H9 (cell line): ENCODE measurements around the gene PHF20. TPM values are rescaled to one million over a fixed set of nuclear protein-coding genes. Genes with fewer than 3 reads are reported as not detected.

Experiments
- DNase-seq: peaks from one replicate; pipeline ENCODE4 v3.0.0-alpha.2; 2017
- H2AFZ ChIP-seq: one replicate; pipeline ENCODE4 v1.6.1; 2013; ENCODE audit warnings: mild to moderate bottlenecking, low read length, control low read depth, moderate library complexity
- H2AK5ac ChIP-seq: 2 replicates; pipeline ENCODE4 v1.6.1; 2013; ENCODE audit warnings: low read length, control low read depth, mixed read lengths; ENCODE audit not compliant: insufficient read length
- H2BK120ac ChIP-seq: one replicate; pipeline ENCODE4 v1.6.1; 2013; ENCODE audit warnings: low read depth, mild to moderate bottlenecking, low read length, control low read depth, inconsistent platforms; ENCODE audit not compliant: poor library complexity, severe bottlenecking
- H2BK12ac ChIP-seq: 2 replicates; pipeline ENCODE4 v1.6.1; 2013; ENCODE audit warnings: low read length, control low read depth, mixed read lengths, low read depth; ENCODE audit not compliant: insufficient read length
- H2BK15ac ChIP-seq: 2 replicates; pipeline ENCODE4 v1.6.1; 2013; ENCODE audit warnings: low read depth, low read length, control low read depth
- H2BK20ac ChIP-seq: one replicate; pipeline ENCODE4 v1.6.1; 2013; ENCODE audit warnings: low read depth, mild to moderate bottlenecking, low read length, control low read depth, inconsistent platforms; ENCODE audit not compliant: poor library complexity, severe bottlenecking
- H2BK5ac ChIP-seq: 2 replicates; pipeline ENCODE4 v1.6.1; 2013; ENCODE audit warnings: low read length, control low read depth, mixed read lengths; ENCODE audit not compliant: insufficient read length
- H3K14ac ChIP-seq: 2 replicates; pipeline ENCODE4 v1.6.1; 2013; ENCODE audit warnings: low read length, control low read depth; ENCODE audit not compliant: insufficient read depth
- H3K18ac ChIP-seq: 2 replicates; pipeline ENCODE4 v1.6.1; 2013; ENCODE audit warnings: low read depth, mild to moderate bottlenecking, mixed read lengths, low read length, control low read depth; ENCODE audit not compliant: insufficient read length
- H3K23ac ChIP-seq: 2 replicates; pipeline ENCODE4 v1.6.1; 2013; ENCODE audit warnings: low read length, control low read depth, mixed read lengths, low read depth; ENCODE audit not compliant: insufficient read length
- H3K23me2 ChIP-seq: 2 replicates; pipeline ENCODE4 v1.6.1; 2013; ENCODE audit warnings: low read depth, mild to moderate bottlenecking, mixed read lengths, low read length, control low read depth; ENCODE audit not compliant: insufficient read length, poor library complexity, severe bottlenecking
- H3K27ac ChIP-seq: 2 replicates; pipeline ENCODE4 v1.5.1; 2013; ENCODE audit warnings: low read length, control low read depth, mixed read lengths, low read depth; ENCODE audit not compliant: insufficient read length
- H3K27me3 ChIP-seq: 2 replicates; pipeline ENCODE4 v1.6.1; 2013; ENCODE audit warnings: low read length, control low read depth, inconsistent platforms; ENCODE audit not compliant: insufficient read depth
- H3K4ac ChIP-seq: 2 replicates; pipeline ENCODE4 v1.6.1; 2013; ENCODE audit warnings: low read depth, mild to moderate bottlenecking, control low read depth, inconsistent platforms, low read length, moderate library complexity
- H3K4me1 ChIP-seq: 2 replicates; pipeline ENCODE4 v1.6.1; 2013; ENCODE audit warnings: low read length, control low read depth, inconsistent platforms; ENCODE audit not compliant: insufficient read depth
- H3K4me2 ChIP-seq: 2 replicates; pipeline ENCODE4 v1.6.1; 2013; ENCODE audit warnings: low read length, control low read depth, mixed read lengths; ENCODE audit not compliant: insufficient read length, insufficient read depth
- H3K56ac ChIP-seq: 2 replicates; pipeline ENCODE4 v1.6.1; 2013; ENCODE audit warnings: low read depth, mild to moderate bottlenecking, mixed read lengths, low read length, control low read depth; ENCODE audit not compliant: insufficient read length
- H3K79me1 ChIP-seq: 2 replicates; pipeline ENCODE4 v1.6.1; 2013; ENCODE audit warnings: low read depth, mild to moderate bottlenecking, moderate library complexity, low read length, control low read depth, inconsistent platforms; ENCODE audit not compliant: insufficient read depth, poor library complexity, severe bottlenecking
- H3K79me2 ChIP-seq: 2 replicates; pipeline ENCODE4 v1.6.1; 2013; ENCODE audit warnings: low read length, control low read depth, inconsistent platforms; ENCODE audit not compliant: insufficient read depth
- H3K9ac ChIP-seq: 2 replicates; pipeline ENCODE4 v1.6.1; 2013; ENCODE audit warnings: low read length, control low read depth, mixed read lengths; ENCODE audit not compliant: insufficient read length; ENCODE audit errors: extremely low read depth
- H3K9me3 ChIP-seq: one replicate; pipeline ENCODE4 v1.6.1; 2013; ENCODE audit warnings: low read depth, low read length, inconsistent platforms; ENCODE audit not compliant: control insufficient read depth
- H3T11ph ChIP-seq: one replicate; pipeline ENCODE4 v1.6.1; 2013; ENCODE audit warnings: mild to moderate bottlenecking, low read length, control low read depth, inconsistent platforms
- H4K20me1 ChIP-seq: one replicate; pipeline ENCODE4 v1.6.1; 2013; ENCODE audit not compliant: control insufficient read depth, insufficient read length, insufficient read depth
- H4K5ac ChIP-seq: 2 replicates; pipeline ENCODE4 v1.6.1; 2013; ENCODE audit warnings: low read depth, mild to moderate bottlenecking, mixed read lengths, low read length, control low read depth; ENCODE audit not compliant: insufficient read length
- H4K8ac ChIP-seq: replicated peaks from 2 replicates; pipeline ENCODE4 v1.6.1; 2013; ENCODE audit warnings: low read length, control low read depth, mixed read lengths, low read depth; ENCODE audit not compliant: insufficient read length
- H4K91ac ChIP-seq: 2 replicates; pipeline ENCODE4 v1.6.1; 2013; ENCODE audit warnings: low read depth, mild to moderate bottlenecking, moderate library complexity, mixed read lengths, low read length, control low read depth; ENCODE audit not compliant: insufficient read length
- H3K27ac Mint-ChIP-seq, 3 experiments: 2 replicates in 2 of 3; 3 replicates in 1 of 3; pipeline ENCODE4 v1.8.0; 2020 to 2021; ENCODE audit warnings: mixed read lengths in 3 of 3, mild to moderate bottlenecking in 1 of 3, moderate library complexity in 1 of 3
- H3K27me3 Mint-ChIP-seq: 2 replicates; pipeline ENCODE4 v1.8.0; 2021; ENCODE audit warnings: low read depth, mild to moderate bottlenecking, moderate library complexity, mixed read lengths
- H3K36me3 Mint-ChIP-seq, 3 experiments: 2 replicates in 2 of 3; 3 replicates in 1 of 3; pipeline ENCODE4 v1.8.0; 2020 to 2021; ENCODE audit warnings: low read depth in 3 of 3, mixed read lengths in 3 of 3; ENCODE audit not compliant: insufficient read depth in 1 of 3
- H3K4me1 Mint-ChIP-seq, 2 experiments: 2 replicates each; pipeline ENCODE4 v1.8.0; 2020; ENCODE audit warnings: mixed read lengths in 2 of 2
- H3K4me3 Mint-ChIP-seq, 2 experiments: 2 replicates in 1 of 2; 3 replicates in 1 of 2; pipeline ENCODE4 v1.8.0; 2020 to 2021; ENCODE audit warnings: mild to moderate bottlenecking in 2 of 2, mixed read lengths in 2 of 2, moderate library complexity in 1 of 2
- H3K9me3 Mint-ChIP-seq, 2 experiments: 2 replicates in 1 of 2; 3 replicates in 1 of 2; pipeline ENCODE4 v1.8.0; 2020; ENCODE audit warnings: mild to moderate bottlenecking in 2 of 2, mixed read lengths in 2 of 2, moderate library complexity in 1 of 2
- CTCF ChIP-seq: fragments of 200-600 bp; sonication (generic); conservative IDR thresholded peaks from 3 replicates; pipeline ENCODE4 v1.8.0; 2021; ENCODE audit warnings: antibody characterized with exemption, mild to moderate bottlenecking
- WGBS: extraction: QIAGEN DNeasy Blood & Tissue Kit; methylation state at CpG from one replicate; pipeline ENCODE4 v1.1.7; 2013; ENCODE audit warnings: missing lambda C conversion rate, low lambda C conversion rate, mixed read lengths; ENCODE audit not compliant: insufficient read length; ENCODE audit errors: extremely low coverage; 5-methylcytosine and 5-hydroxymethylcytosine counted together
- total RNA-seq: library from RNA; stranded (reverse); gene quantifications from 2 replicates; pipeline ENCODE4 v1.2.1, GENCODE V29; 2021

Gene PHF20
- total RNA-seq, 1 experiment from 2014 or later = 50.3 TPM

GRCh38 chr20:35856866-35857265, 85.1 kb downstream of the PHF20 start:
- peak overlapping the region; percentile 1 to 45 (median 6); a peak in 2 of 7 replicates for H3K27ac Mint-ChIP-seq
- Histone ChIP-seq H3K18ac (no peak overlapping the region), H3K27ac (no peak overlapping the region)

More at GRCh38 chr20:35856866-35857265, 85.1 kb downstream of the PHF20 start:
- Histone ChIP-seq H2AFZ (no peak overlapping the region), H2BK5ac (no peak overlapping the region), H3K9ac (no peak overlapping the region), H3K4me1 (no peaks in the 10 kb centered on the region), H3K9me3 (no peaks in the 10 kb centered on the region), H3K79me2 (0 out of 2 replicates have a peak, but pooled peaks cover 3% of the 10 kb centered on the region), H2BK20ac (no peak overlapping the region), H4K8ac (no peak overlapping the region), H3K23me2 (no peaks in the 10 kb centered on the region), H4K91ac (no peak overlapping the region), H3K23ac (no peak overlapping the region), H3K14ac (no peak overlapping the region), H3K4me2 (no peak overlapping the region), H2BK12ac (no peak overlapping the region), H2AK5ac (no peak overlapping the region), H3K56ac (no peak overlapping the region), H3K4ac (no peak overlapping the region), H3K79me1 (no peaks in the 10 kb centered on the region), H3T11ph (no peak overlapping the region), H2BK15ac (no peak overlapping the region), H2BK120ac (no peak overlapping the region), H3K27me3 (no peaks in the 10 kb centered on the region), H4K5ac (no peak overlapping the region), H4K20me1 (no peaks in the 10 kb centered on the region)
- DNase-seq = no peak
- Mint-ChIP-seq H3K27me3 (no peaks in the 10 kb centered on the region), H3K4me3 (no peak overlapping the region), H3K36me3 (peaks cover 8 to 22% (median 10%) of the 10 kb centered on the region in 3 experiments; a peak in 6 of 7 replicates), H3K9me3 (no peaks in the 10 kb centered on the region), H3K4me1 (peaks cover 9 to 12% of the 10 kb centered on the region in 2 experiments; a peak in 3 of 4 replicates)
- WGBS = no CpG with 5 or more reads among the region's 4 CpGs
- no peak for TF ChIP-seq CTCF
